HG03575 (cell line): ENCODE data around the gene C2CD2.

Experiments
- ATAC-seq: cut with Tn5 transposase; IDR thresholded peaks from one replicate; pipeline ENCODE4 v1.9.1; 2021; ENCODE audit not compliant: unreplicated experiment, insufficient number of reproducible peaks, low FRiP score; ENCODE audit errors: extremely low read depth

C2CD2 gene

GRCh38 chr21:41976611-41977010, 22.8 kb upstream of the C2CD2 start:
- ATAC-seq = no peak

GRCh38 chr21:41975391-41976272, 21.8 kb upstream of the C2CD2 start:
- ATAC-seq = no peak

DNA sequence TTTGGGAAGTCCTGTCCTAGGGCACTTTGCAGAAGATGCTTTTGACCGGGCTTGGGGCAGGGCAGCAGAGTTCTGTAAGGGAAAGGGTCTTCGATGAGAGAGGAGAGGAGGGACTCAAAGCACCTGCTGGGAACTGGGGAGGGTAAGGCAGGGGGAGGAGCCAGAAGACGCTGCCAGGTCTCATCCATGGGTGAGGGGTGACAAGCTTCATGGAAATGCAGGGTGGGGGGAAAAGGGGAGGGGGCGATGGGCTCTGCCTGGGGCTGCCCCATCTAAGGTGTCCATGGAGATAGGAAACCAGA, 20.9 kb upstream of the C2CD2 start:
- ATAC-seq = no peak

DNA sequence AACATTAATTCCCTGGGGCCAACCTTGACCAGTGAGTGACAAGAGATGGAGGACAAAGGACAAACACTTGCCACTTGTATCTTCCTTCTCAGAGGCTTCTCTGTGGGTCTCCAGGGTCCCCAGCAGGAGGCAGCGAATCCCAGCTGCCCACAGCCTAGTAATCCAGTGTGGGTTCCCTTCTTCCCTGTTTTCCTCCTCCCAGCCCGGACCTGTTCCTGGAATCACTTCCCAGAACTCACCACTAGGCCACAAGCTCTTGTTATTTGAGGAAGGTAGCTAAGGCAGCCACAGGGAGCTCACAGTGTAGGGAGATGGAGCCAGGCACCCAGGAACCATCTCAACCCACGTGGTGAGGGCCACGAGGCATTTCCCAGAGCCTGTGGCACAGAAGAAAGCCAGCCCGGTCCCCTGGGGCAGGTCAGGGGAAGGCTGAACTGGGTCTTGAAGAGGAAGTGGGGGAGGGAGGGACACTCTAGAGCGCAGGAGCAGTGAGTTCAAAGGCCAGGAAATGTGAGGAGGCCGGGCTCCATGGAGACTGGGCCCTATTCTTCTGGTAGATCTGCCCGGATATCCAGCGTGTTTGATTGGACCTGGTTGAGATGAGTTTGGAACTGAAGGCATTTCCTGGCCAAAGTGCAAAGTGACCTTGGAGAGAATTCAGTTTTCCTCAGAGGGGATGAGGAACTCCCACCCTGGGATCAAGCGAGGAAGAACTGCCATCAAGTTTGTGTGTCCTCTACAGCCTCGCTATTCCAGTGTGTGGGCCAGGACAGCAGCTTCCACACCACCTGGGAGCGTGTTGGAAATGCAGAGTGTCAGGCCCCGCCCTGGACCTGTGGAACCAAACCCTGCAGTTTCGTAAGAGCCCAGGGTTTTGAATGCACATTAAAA, 20.3 kb upstream of the C2CD2 start:
- ATAC-seq = no peak

GRCh38 chr21:41973427-41973831, 19.6 kb upstream of the C2CD2 start:
- no peak for ATAC-seq

GRCh38 chr21:41972511-41973205, 18.8 kb upstream of the C2CD2 start:
- ATAC-seq = no peak

DNA sequence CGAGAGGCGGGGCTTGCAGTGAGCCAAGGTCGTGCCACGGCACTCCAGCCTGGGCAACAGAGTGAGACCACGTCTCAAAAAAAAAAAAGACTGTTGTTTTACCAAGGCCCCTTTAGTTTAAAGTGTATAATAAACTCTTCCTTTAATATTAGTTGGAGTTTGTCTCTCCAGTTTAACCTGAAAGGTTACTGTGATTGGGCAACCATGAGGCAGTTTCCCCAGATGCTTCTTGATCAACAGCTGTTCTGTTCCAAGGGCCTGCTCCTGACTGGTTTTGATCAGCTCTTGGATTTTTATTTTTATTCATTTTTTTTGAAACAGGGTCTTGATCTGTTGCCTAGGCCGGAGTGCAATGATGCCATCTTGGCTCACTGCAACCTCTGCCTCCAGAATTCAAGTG, 18.1 kb upstream of the C2CD2 start:
- no peak for ATAC-seq

GRCh38 chr21:41970751-41971653, 17.2 kb upstream of the C2CD2 start:
- ATAC-seq = no peak

- ATAC-seq = no peak
These were observed 16.2 kb upstream of the C2CD2 start for GRCh38 chr21:41970106-41970391.

DNA sequence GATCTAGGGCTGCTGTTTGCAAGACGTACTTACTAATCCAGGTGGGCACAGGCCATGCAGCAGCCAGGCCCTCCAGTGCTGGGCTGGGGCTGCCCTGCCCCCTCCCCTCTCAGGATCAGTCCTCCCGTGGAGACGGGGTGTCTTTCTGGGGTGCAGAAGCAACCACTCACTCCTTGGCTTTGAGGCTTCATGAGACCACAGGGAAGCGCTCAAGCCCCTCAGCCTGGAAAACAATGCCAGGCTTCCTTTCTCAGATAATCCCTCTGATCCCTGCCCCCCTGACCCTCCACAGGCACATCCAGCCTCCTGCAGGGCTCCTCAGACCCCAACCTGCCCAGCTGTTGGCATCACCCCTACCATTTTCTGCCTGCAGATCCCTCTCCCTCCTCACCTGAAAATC, 13.9 kb upstream of the C2CD2 start:
- ATAC-seq = no peak

GRCh38 chr21:41966872-41967621, 13.2 kb upstream of the C2CD2 start:
- no peak for ATAC-seq

DNA sequence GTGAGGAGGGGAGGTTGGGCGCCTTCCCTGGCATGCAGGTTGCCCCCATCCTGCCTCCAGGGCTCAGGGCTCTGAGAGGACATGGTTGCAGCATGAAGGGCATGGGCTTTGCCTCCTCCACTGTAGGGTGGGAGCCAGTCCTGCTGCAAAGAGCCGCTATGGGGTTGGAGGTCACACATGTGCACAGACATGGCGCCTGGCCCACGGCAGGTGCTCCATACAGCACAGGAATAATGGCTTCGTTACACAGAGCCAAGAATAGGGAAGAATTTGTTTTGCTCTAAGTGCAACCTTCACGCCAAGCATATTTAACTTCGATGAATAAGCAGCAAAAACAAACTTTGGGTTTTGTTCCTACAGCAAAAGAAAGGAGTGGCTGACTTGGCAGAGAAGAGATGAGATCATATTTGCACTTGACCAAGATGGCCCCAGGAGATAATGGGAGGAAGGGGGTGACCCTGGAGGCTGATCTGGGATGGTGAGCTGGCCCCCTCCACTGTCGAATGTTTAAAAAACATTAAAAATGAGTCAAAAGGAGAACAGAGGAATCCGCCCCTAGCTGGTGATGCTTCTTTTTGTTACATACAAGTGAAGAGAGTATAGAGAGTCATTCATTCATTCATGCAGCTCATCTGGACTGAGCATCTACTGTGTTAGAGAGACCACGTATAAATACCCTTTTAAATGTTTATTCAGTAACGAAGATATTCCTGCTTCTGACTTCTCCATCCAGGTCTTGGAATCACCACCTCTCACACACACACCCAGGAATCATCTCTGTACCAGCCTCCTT, 12.4 kb upstream of the C2CD2 start:
- ATAC-seq = no peak

- no peak for ATAC-seq
These were observed 11.7 kb upstream of the C2CD2 start for GRCh38 chr21:41965461-41966013.

GRCh38 chr21:41965045-41965444, 11.2 kb upstream of the C2CD2 start:
- no peak for ATAC-seq

GRCh38 chr21:41964171-41964570, 10.4 kb upstream of the C2CD2 start:
- ATAC-seq = no peak

- ATAC-seq = no peak
These were observed 8.7 kb upstream of the C2CD2 start for GRCh38 chr21:41962425-41962966.

DNA sequence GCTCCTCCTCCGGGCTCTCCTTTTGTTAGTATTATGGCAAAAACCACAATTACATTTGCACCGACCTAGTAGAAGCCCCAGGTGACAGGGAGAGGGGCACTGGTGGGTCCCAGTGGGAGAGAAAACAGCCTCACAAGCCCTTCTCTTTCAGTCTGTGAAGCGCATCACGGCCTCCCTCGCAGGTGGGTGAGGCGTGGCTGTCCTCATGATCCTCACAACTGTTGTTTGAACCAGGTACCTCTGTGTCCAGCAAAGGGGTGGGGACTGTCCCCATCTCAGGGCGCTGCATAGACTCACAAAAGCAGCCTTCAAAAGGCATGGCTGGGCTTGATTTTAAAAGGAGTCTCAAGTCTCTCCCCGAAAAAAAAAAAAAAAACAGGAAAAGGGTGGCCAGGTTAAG, 7.9 kb upstream of the C2CD2 start:
- no peak for ATAC-seq
